Endodermal cell (in vitro differentiated cells): ENCODE data around the gene SLC9A5. TPM values are rescaled to one million over a fixed set of nuclear protein-coding genes. Genes with fewer than 3 reads are reported as not detected.

Experiments used
- DNase-seq: peaks from one replicate; pipeline ENCODE4 v3.0.0-alpha.2; 2017
- H3K27ac ChIP-seq: 2 replicates; pipeline ENCODE4 v1.5.1; 2013; ENCODE audit warnings: mild to moderate bottlenecking, low read depth, low read length, moderate library complexity
- H3K27me3 ChIP-seq: 2 replicates; pipeline ENCODE4 v1.6.1; 2013; ENCODE audit warnings: mild to moderate bottlenecking, low read length, moderate library complexity; ENCODE audit not compliant: insufficient read depth, control insufficient read depth, poor library complexity, severe bottlenecking
- H3K36me3 ChIP-seq: 2 replicates; pipeline ENCODE4 v1.7.0; 2013; ENCODE audit warnings: mild to moderate bottlenecking, low read length, moderate library complexity; ENCODE audit not compliant: control insufficient read depth, insufficient read depth
- H3K4me1 ChIP-seq: one replicate; pipeline ENCODE4 v1.7.0; 2013; ENCODE audit warnings: low read length; ENCODE audit not compliant: control insufficient read depth, insufficient read depth
- H3K4me3 ChIP-seq: 2 replicates; pipeline ENCODE4 v1.5.1; 2013; ENCODE audit warnings: mild to moderate bottlenecking, low read length, moderate library complexity
- H3K9ac ChIP-seq: 2 replicates; pipeline ENCODE4 v1.6.1; 2013; ENCODE audit warnings: mild to moderate bottlenecking, low read length, moderate library complexity; ENCODE audit not compliant: poor library complexity, severe bottlenecking; ENCODE audit errors: extremely low read depth
- H3K9me3 ChIP-seq: 2 replicates; pipeline ENCODE4 v1.6.1; 2013; ENCODE audit warnings: mild to moderate bottlenecking, low read length, moderate library complexity; ENCODE audit not compliant: control insufficient read depth
- H3K27ac Mint-ChIP-seq: 2 replicates; pipeline ENCODE4 v1.8.0; 2020; ENCODE audit warnings: mixed read lengths
- H3K27me3 Mint-ChIP-seq: 2 replicates; pipeline ENCODE4 v1.8.0; 2021; ENCODE audit warnings: mild to moderate bottlenecking, mixed read lengths; ENCODE audit not compliant: insufficient read depth
- H3K36me3 Mint-ChIP-seq: 2 replicates; pipeline ENCODE4 v1.8.0; 2020; ENCODE audit warnings: low read depth, mixed read lengths
- H3K4me1 Mint-ChIP-seq: 2 replicates; pipeline ENCODE4 v1.8.0; 2020; ENCODE audit warnings: mixed read lengths
- H3K4me3 Mint-ChIP-seq: 2 replicates; pipeline ENCODE4 v1.8.0; 2020; ENCODE audit warnings: mild to moderate bottlenecking, moderate library complexity, mixed read lengths
- H3K9me3 Mint-ChIP-seq: 2 replicates; pipeline ENCODE4 v1.8.0; 2020; ENCODE audit warnings: mild to moderate bottlenecking, mixed read lengths
- CTCF ChIP-seq: fragments of 200-600 bp; sonication (generic); conservative IDR thresholded peaks from 2 replicates; pipeline ENCODE4 v1.5.0; 2021; ENCODE audit warnings: antibody characterized with exemption, mild to moderate bottlenecking
- microRNA-seq: library from miRNA; unstranded; fragments of <30 nt; microRNA quantifications from one replicate; pipeline ENCODE4 v1.2.0, GENCODE V29; 2020; ENCODE audit warnings: borderline microRNAs expressed
- total RNA-seq, 2 donors: library from RNA; stranded (reverse); fragmentation: NEBNext Ultra II Directional in 1 of 2; extraction: Animal tissue kit (Norgen Biotek cat#: 25700) in 1 of 2; gene quantifications; 2 replicates in 1 of 2; 3 replicates in 1 of 2; pipeline ENCODE4 v1.2.1, GENCODE V29; 2021

The SLC9A5 gene
- total RNA-seq, 2 donors from 2014 or later, result 8.9 to 9.0 TPM

GRCh38 chr16:67317853-67318252 lies 69.1 kb downstream of the SLC9A5 start:
- no peak overlapping the region for H3K27ac ChIP-seq
- Mint-ChIP-seq H3K36me3 (no peaks in the 10 kb centered on the region), H3K27me3 (peaks cover 16% of the 10 kb centered on the region), H3K4me3 (no peak overlapping the region), H3K9me3 (no peaks in the 10 kb centered on the region), H3K27ac (no peak overlapping the region), H3K4me1 (peaks cover 11% of the 10 kb centered on the region)
- no peak for DNase-seq
- H3K36me3 ChIP-seq, result no peaks in the 10 kb centered on the region
- peaks cover 5% of the 10 kb centered on the region for H3K4me1 ChIP-seq
- TF ChIP-seq CTCF, result no peak
- H3K4me3 ChIP-seq, result no peak overlapping the region
- no peaks in the 10 kb centered on the region for H3K27me3 ChIP-seq
- no peak overlapping the region for H3K9ac ChIP-seq
- H3K9me3 ChIP-seq, result no peaks in the 10 kb centered on the region

Small RNA genes within 50 kb of the gene (microRNA-seq; reads per million reads assigned to microRNA genes)
- gene MIR328, result 9.6 reads per million, percentile 44 among the genes with 10 or more reads in this experiment

Other genes starting within 250 kb of the SLC9A5 start
- gene CBFB, start 219.8 kb upstream of the SLC9A5 start, total RNA-seq, result 10 to 100 TPM; 93.9 to 95.2 TPM
- gene PHAF1, start 139.0 kb upstream of the SLC9A5 start, total RNA-seq, result 10 to 100 TPM; 18.8 to 19.6 TPM
- gene B3GNT9, start 98.0 kb upstream of the SLC9A5 start, total RNA-seq, result 10 to 100 TPM in 1 of 2 donors, 1 to 10 TPM in 1; 7.2 to 11.0 TPM
- 1 to 10 TPM; 2.8 to 5.4 TPM for gene TRADD, start 89.1 kb upstream of the SLC9A5 start, total RNA-seq
- 1 to 10 TPM; 1.9 to 3.5 TPM for gene FBXL8, start 89.0 kb upstream of the SLC9A5 start, total RNA-seq
- 1 to 10 TPM; 2.0 to 6.8 TPM for gene HSF4, start 84.2 kb upstream of the SLC9A5 start, total RNA-seq
- 10 to 100 TPM; 11.6 TPM for gene NOL3, start 78.4 kb upstream of the SLC9A5 start, total RNA-seq
- 10 to 100 TPM; 50.2 to 63.8 TPM for gene MATCAP1, start 65.0 kb upstream of the SLC9A5 start, total RNA-seq
- 1 to 10 TPM in 1 of 2 donors, under 1 TPM in 1; 0.97 to 1.8 TPM for gene EXOC3L1, start 58.8 kb upstream of the SLC9A5 start, total RNA-seq
- 10 to 100 TPM; 71.8 to 72.8 TPM for gene E2F4, start 56.8 kb upstream of the SLC9A5 start, total RNA-seq
- 1 to 10 TPM; 5.6 to 6.4 TPM for gene ELMO3, start 49.8 kb upstream of the SLC9A5 start, total RNA-seq
- 10 to 100 TPM; 43.1 to 46.4 TPM for gene TMEM208, start 21.8 kb upstream of the SLC9A5 start, total RNA-seq
- 10 to 100 TPM; 51.7 to 71.9 TPM for gene FHOD1, start 1.5 kb upstream of the SLC9A5 start, total RNA-seq
- 10 to 100 TPM; 10.5 to 12.4 TPM for gene PLEKHG4, start 30.6 kb downstream of the SLC9A5 start, total RNA-seq
- 1 to 10 TPM; 1.2 to 1.3 TPM for gene KCTD19, start 77.8 kb downstream of the SLC9A5 start, total RNA-seq
- under 1 TPM in 1 of 2 donors, not detected in 1; 0.73 TPM for gene LRRC36, start 77.8 kb downstream of the SLC9A5 start, total RNA-seq
- under 1 TPM; 0.64 to 0.73 TPM for gene TPPP3, start 144.5 kb downstream of the SLC9A5 start, total RNA-seq
- 10 to 100 TPM in 1 of 2 donors, 1 to 10 TPM in 1; 8.4 to 10.6 TPM for gene ZDHHC1, start 167.5 kb downstream of the SLC9A5 start, total RNA-seq
- gene HSD11B2, start 182.1 kb downstream of the SLC9A5 start, total RNA-seq, result 10 to 100 TPM; 10.4 to 14.7 TPM
- 10 to 100 TPM; 56.0 to 58.3 TPM for gene ATP6V0D1, start 232.2 kb downstream of the SLC9A5 start, total RNA-seq
- gene AGRP, start 234.6 kb downstream of the SLC9A5 start, total RNA-seq, result not detected